ENCODE results near the gene BET1L. TPM values are rescaled to one million over a fixed set of nuclear protein-coding genes. Genes with fewer than 3 reads are reported as not detected.
A peak's percentile ranks its signal among the peaks of the same experiment; 100 is the strongest.

The BET1L gene
- total and polyA plus RNA-seq, 10 of the 15 experiments (the other 5 are each of a cell fraction or from before 2014, with no cell fraction given): 6.7 to 55.4 (median 39.7) TPM

GRCh38 chr11:207208-207862 lies at the start of gene BET1L, which contains the start of gene RIC8A (continued):
- TF ChIP-seq ZNF622 (IDR thresholded peaks at IDR 0.05) (no peak), SUPT20H (IDR thresholded peaks at IDR 0.05; ENCODE audit: borderline replicate concordance, control insufficient read depth, low read depth, low read length) (no peak), CEBPB (IDR thresholded peaks at IDR 0.05; ENCODE audit: borderline replicate concordance in 1 of 2, low read depth in 2 of 2, low read length in 2 of 2) (no peak), ZZZ3 (IDR thresholded peaks at IDR 0.05; ENCODE audit: control insufficient read depth, insufficient read length, low read depth) (no peak), POLR2AphosphoS5 (IDR thresholded peaks at IDR 0.05; ENCODE audit: low read length) (peak; percentile 97), WRNIP1 (IDR thresholded peaks at IDR 0.05; ENCODE audit: borderline replicate concordance, low read depth, low read length) (no peak), JUND (IDR thresholded peaks at IDR 0.05; ENCODE audit: low read depth, low read length) (no peak), CHD2 (IDR thresholded peaks at IDR 0.05; ENCODE audit: borderline replicate concordance, low read depth, low read length) (peak; percentile 17; the same call in 1 of the 2 replicates), MTA2 (IDR thresholded peaks at IDR 0.05; ENCODE audit: low read depth) (no peak), POU2F2 (IDR thresholded peaks at IDR 0.05; ENCODE audit: borderline replicate concordance, low read depth, low read length) (peak; percentile 42), TCF7 (IDR thresholded peaks at IDR 0.05; ENCODE audit: borderline replicate concordance) (no peak), TARDBP (IDR thresholded peaks at IDR 0.05; ENCODE audit: borderline replicate concordance) (no peak), SMC3 (IDR thresholded peaks at IDR 0.05; ENCODE audit: borderline replicate concordance, low read length) (no peak), SREBF1 (IDR thresholded peaks at IDR 0.05; ENCODE audit: low read length) (peak; percentile 50; the same call in 1 of the 2 replicates), NBN (IDR thresholded peaks at IDR 0.05) (peak; percentile 94), RELB (IDR thresholded peaks at IDR 0.05; ENCODE audit: low read depth) (no peak), HDAC6 (IDR thresholded peaks at IDR 0.05; ENCODE audit: unreplicated experiment) (no peak), NR2C1 (IDR thresholded peaks at IDR 0.05) (no peak), ATF3 (IDR thresholded peaks at IDR 0.05; ENCODE audit: borderline replicate concordance, extremely low read depth, low read depth, low read length) (peak; percentile 77; the same call in 1 of the 2 replicates), NFXL1 (IDR thresholded peaks at IDR 0.05; ENCODE audit: borderline replicate concordance) (no peak), IRF4 (IDR thresholded peaks at IDR 0.05; ENCODE audit: low read depth, low read length) (no peak), SREBF2 (IDR thresholded peaks at IDR 0.05; ENCODE audit: low read length) (peak; percentile 68), CTCF (IDR thresholded peaks at IDR 0.05 in 2 of 3, conservative IDR thresholded peaks at IDR 0.05 in 1 of 3; ENCODE audit: control insufficient read depth in 2 of 3, extremely low read depth in 1 of 3, insufficient read depth in 1 of 3, low read depth in 3 of 3, low read length in 3 of 3) (no peak)
- TF ChIP-seq, protein P1, sequence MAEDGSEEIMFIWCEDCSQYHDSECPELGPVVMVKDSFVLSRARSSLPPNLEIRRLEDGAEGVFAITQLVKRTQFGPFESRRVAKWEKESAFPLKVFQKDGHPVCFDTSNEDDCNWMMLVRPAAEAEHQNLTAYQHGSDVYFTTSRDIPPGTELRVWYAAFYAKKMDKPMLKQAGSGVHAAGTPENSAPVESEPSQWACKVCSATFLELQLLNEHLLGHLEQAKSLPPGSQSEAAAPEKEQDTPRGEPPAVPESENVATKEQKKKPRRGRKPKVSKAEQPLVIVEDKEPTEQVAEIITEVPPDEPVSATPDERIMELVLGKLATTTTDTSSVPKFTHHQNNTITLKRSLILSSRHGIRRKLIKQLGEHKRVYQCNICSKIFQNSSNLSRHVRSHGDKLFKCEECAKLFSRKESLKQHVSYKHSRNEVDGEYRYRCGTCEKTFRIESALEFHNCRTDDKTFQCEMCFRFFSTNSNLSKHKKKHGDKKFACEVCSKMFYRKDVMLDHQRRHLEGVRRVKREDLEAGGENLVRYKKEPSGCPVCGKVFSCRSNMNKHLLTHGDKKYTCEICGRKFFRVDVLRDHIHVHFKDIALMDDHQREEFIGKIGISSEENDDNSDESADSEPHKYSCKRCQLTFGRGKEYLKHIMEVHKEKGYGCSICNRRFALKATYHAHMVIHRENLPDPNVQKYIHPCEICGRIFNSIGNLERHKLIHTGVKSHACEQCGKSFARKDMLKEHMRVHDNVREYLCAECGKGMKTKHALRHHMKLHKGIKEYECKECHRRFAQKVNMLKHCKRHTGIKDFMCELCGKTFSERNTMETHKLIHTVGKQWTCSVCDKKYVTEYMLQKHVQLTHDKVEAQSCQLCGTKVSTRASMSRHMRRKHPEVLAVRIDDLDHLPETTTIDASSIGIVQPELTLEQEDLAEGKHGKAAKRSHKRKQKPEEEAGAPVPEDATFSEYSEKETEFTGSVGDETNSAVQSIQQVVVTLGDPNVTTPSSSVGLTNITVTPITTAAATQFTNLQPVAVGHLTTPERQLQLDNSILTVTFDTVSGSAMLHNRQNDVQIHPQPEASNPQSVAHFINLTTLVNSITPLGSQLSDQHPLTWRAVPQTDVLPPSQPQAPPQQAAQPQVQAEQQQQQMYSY (CRISPR knock-in tag; IDR thresholded peaks at IDR 0.05): no peak

All from GM12878 (cell line).